Testis (tissue), 3 donors: ENCODE results near the gene RNF152. TPM values are rescaled to one million over a fixed set of nuclear protein-coding genes. Genes with fewer than 3 reads are reported as not detected.
"Not testable (repeated sequence)": the region's sequence is repeated elsewhere in the genome, so short reads cannot be mapped to it uniquely, and the experiment has no call there.

Source experiments
- DNase-seq: peaks from one replicate; pipeline ENCODE4 v3.0.0-alpha.2; 2019
- H3K27ac ChIP-seq, 2 donors: fragments of 200-600 bp; sonication (generic); one replicate each; pipeline ENCODE4 v1.5.1; 2019
- H3K27me3 ChIP-seq: fragments of 200-600 bp; sonication (generic); one replicate; pipeline ENCODE4 v1.5.1; 2019
- H3K36me3 ChIP-seq: fragments of 200-600 bp; sonication (generic); one replicate; pipeline ENCODE4 v1.5.1; 2017; ENCODE audit warnings: low read depth; ENCODE audit errors: missing control alignments
- H3K4me1 ChIP-seq: fragments of 200-600 bp; sonication (generic); one replicate; pipeline ENCODE4 v1.5.1; 2019
- H3K4me3 ChIP-seq, 2 donors: fragments of 200-600 bp; sonication (generic); one replicate each; pipeline ENCODE4 v1.5.1; 2017 to 2019
- H3K9me3 ChIP-seq: fragments of 200-600 bp; sonication (generic); one replicate; pipeline ENCODE4 v1.5.1; 2017
- CTCF ChIP-seq, 3 experiments: fragments of 450-650 bp in 2 of 3; fragments of 200-600 bp in 1 of 3; sonication (generic) in 1 of 3; IDR thresholded peaks; one replicate each; pipeline ENCODE4 v1.5.1; 2016 to 2019; ENCODE audit warnings: antibody characterized with exemption in 3 of 3, mild to moderate bottlenecking in 2 of 3, moderate library complexity in 1 of 3
- POLR2A ChIP-seq: fragments of 450-650 bp; IDR thresholded peaks from one replicate; pipeline ENCODE4 v1.6.1; 2017; ENCODE audit warnings: antibody characterized with exemption, mild to moderate bottlenecking, moderate library complexity
- WGBS, 2 donors: methylation state at CpG; one replicate each; pipeline ENCODE4 v1.1.5; 2018; 5-methylcytosine and 5-hydroxymethylcytosine counted together
- intact Hi-C: fragments of 100-400 bp; cut with DNase I; formaldehyde crosslinking; loops from one replicate; pipeline ENCODE4 v1.15.1; 2023; ENCODE audit warnings: low total_unique reads
- polyA plus RNA-seq: library from polyadenylated mRNA; stranded (reverse); fragments of 350-450 nt; fragmentation: Illumina TruSeq; extraction: RNeasy Lipid Tissue Mini Kit (QIAGEN cat#74804); gene quantifications from one replicate; pipeline ENCODE4 v1.2.3, GENCODE V29; 2014; ENCODE audit warnings: low read depth, low replicate concordance; ENCODE audit not compliant: insufficient read depth
- total RNA-seq, 2 donors: library from RNA; depleted of rRNA; stranded (reverse); fragments of >200 nt; gene quantifications; one replicate each; pipeline ENCODE4 v1.2.3, GENCODE V29; 2016

RNF152 gene
- total and polyA plus RNA-seq, 3 donors from 2014 or later: 2.3 to 20.3 (median 10.8) TPM

GRCh38 chr18:61797696-61798590 is 94.9 kb downstream of the RNF152 start:
- no peaks in the 10 kb centered on the region for H3K9me3 ChIP-seq
- no peak for DNase-seq
- TF ChIP-seq POLR2A: no peak
- no peak for TF ChIP-seq CTCF (IDR thresholded peaks at IDR 0.05)
- intact Hi-C loops: no loop called here
- H3K4me1 ChIP-seq: no peaks in the 10 kb centered on the region
- H3K27me3 ChIP-seq: no peaks in the 10 kb centered on the region
- H3K4me3 ChIP-seq: no peak overlapping the region
- H3K36me3 ChIP-seq: no peaks in the 10 kb centered on the region
- 91 to 94% methylated on average over 6 of the region's 6 CpGs for WGBS, 2 donors
- no peak overlapping the region for H3K27ac ChIP-seq

- WGBS, 2 donors: 84 to 87% methylated on average over 3 of the region's 3 CpGs
- Histone ChIP-seq H3K4me3 (no peak overlapping the region), H3K4me1 (no peaks in the 10 kb centered on the region), H3K27me3 (no peaks in the 10 kb centered on the region), H3K9me3 (no peaks in the 10 kb centered on the region), H3K27ac (no peak overlapping the region), H3K36me3 (no peaks in the 10 kb centered on the region)
- no peak for DNase-seq
- intact Hi-C loops: no loop called here
- TF ChIP-seq CTCF (IDR thresholded peaks at IDR 0.05) (no peak), POLR2A (no peak)
Observed at GRCh38 chr18:61791031-61791430, 101.8 kb downstream of the RNF152 start.

GRCh38 chr18:61787011-61787670 is 105.7 kb downstream of the RNF152 start:
- H3K36me3 ChIP-seq, DNase-seq, H3K27ac ChIP-seq, H3K4me1 ChIP-seq, H3K9me3 ChIP-seq, intact Hi-C loops, H3K27me3 ChIP-seq, H3K4me3 ChIP-seq: not testable (repeated sequence)
- WGBS, 2 donors: 81 to 88% methylated on average over 1 of the region's 1 CpG

- DNase-seq: no peak
- Histone ChIP-seq H3K27me3 (no peaks in the 10 kb centered on the region), H3K4me3 (no peak overlapping the region), H3K9me3 (no peaks in the 10 kb centered on the region), H3K27ac (no peak overlapping the region), H3K36me3 (no peaks in the 10 kb centered on the region), H3K4me1 (no peaks in the 10 kb centered on the region)
- intact Hi-C loops: no loop called here
- TF ChIP-seq CTCF (IDR thresholded peaks at IDR 0.05): no peak
- no peak for TF ChIP-seq POLR2A
- WGBS, 2 donors: 82 to 89% methylated on average over 3 of the region's 3 CpGs
Observed at GRCh38 chr18:61785588-61785987, 107.2 kb downstream of the RNF152 start.

- no peaks in the 10 kb centered on the region for H3K36me3 ChIP-seq
- intact Hi-C loops: no loop called here
- H3K27me3 ChIP-seq: no peaks in the 10 kb centered on the region
- no peak overlapping the region for H3K27ac ChIP-seq
- H3K9me3 ChIP-seq: no peaks in the 10 kb centered on the region
- no peak for DNase-seq
- TF ChIP-seq CTCF (IDR thresholded peaks at IDR 0.05) (no peak), POLR2A (no peak)
- H3K4me3 ChIP-seq: no peak overlapping the region
- H3K4me1 ChIP-seq: no peaks in the 10 kb centered on the region
- 47 to 83% methylated on average over 2 of the region's 2 CpGs for WGBS, 2 donors
Observed at GRCh38 chr18:61784834-61785233, 108.0 kb downstream of the RNF152 start.
